Panc1 (cell line): ENCODE measurements around the gene IRF2. TPM values are rescaled to one million over a fixed set of nuclear protein-coding genes. Genes with fewer than 3 reads are reported as not detected.

ENCODE experiments used
- ATAC-seq: fragments of 200-7000 bp; cut with Tn5 transposase; 2 replicates; pipeline ENCODE4 v1.9.1; 2020; ENCODE audit warnings: mild to moderate bottlenecking, moderate library complexity
- BruUV-seq: library from RNA; stranded (reverse); fragments of 400-500 nt; replicated peaks from 2 replicates; lab custom pipeline; 2021; lab: Mats Ljungman, UMichigan
- CTCF ChIA-PET: fragments of 300-600 bp; sonication (Branson Sonifier 250); formaldehyde crosslinking; loops from one replicate; lab custom pipeline; 2022; ENCODE audit warnings: antibody characterized with exemption; lab: Charles Lee
- POLR2A ChIA-PET: fragments of 300-600 bp; sonication (Branson Sonifier 250); formaldehyde crosslinking; loops from one replicate; lab custom pipeline; 2022; ENCODE audit warnings: antibody characterized with exemption; lab: Charles Lee
- DNase-seq: peaks from one replicate; pipeline ENCODE4 v3.0.0-alpha.2; 2010; ENCODE audit warnings: low read depth, low spot score
- H3K27ac ChIP-seq: 2 replicates; pipeline ENCODE4 v1.5.1; 2011; ENCODE audit warnings: mild to moderate bottlenecking, low read length, inconsistent platforms
- H3K27me3 ChIP-seq: fragments of 200-500 bp; sonication (Bioruptor generic); 2 replicates; pipeline ENCODE4 v1.6.0; 2014; ENCODE audit warnings: low read length, inconsistent platforms; ENCODE audit not compliant: control insufficient read depth, insufficient read depth
- H3K36me3 ChIP-seq: fragments of 200-500 bp; sonication (Bioruptor generic); 2 replicates; pipeline ENCODE4 v1.5.1; 2014; ENCODE audit warnings: inconsistent platforms, mild to moderate bottlenecking, low read length, moderate library complexity; ENCODE audit not compliant: control insufficient read depth, insufficient read depth
- H3K4me1 ChIP-seq: 2 replicates; pipeline ENCODE4 v1.5.1; 2011; ENCODE audit warnings: inconsistent platforms, mild to moderate bottlenecking, low read length, moderate library complexity; ENCODE audit not compliant: control insufficient read depth, insufficient read depth
- H3K4me3 ChIP-seq, 2 experiments: 2 replicates each; pipeline ENCODE4 v1.5.1; 2011 to 2012; ENCODE audit warnings: low read depth in 2 of 2, low read length in 2 of 2, mild to moderate bottlenecking in 2 of 2, inconsistent platforms in 1 of 2, moderate library complexity in 1 of 2
- H3K9me3 ChIP-seq: fragments of 200-500 bp; sonication (Bioruptor generic); 2 replicates; pipeline ENCODE4 v1.5.1; 2014; ENCODE audit warnings: low read depth, mild to moderate bottlenecking, inconsistent platforms, low read length, moderate library complexity; ENCODE audit not compliant: control insufficient read depth, insufficient read depth
- POLR2AphosphoS5 ChIP-seq: IDR thresholded peaks from 2 replicates; pipeline ENCODE4 v1.6.1; 2012; ENCODE audit warnings: mild to moderate bottlenecking, low read depth, low read length, moderate library complexity
- SIN3A ChIP-seq: IDR thresholded peaks from 2 replicates; pipeline ENCODE4 v1.6.1; 2012; ENCODE audit warnings: low read depth, mild to moderate bottlenecking, low read length, moderate library complexity, borderline replicate concordance; ENCODE audit not compliant: insufficient read depth
- TCF7L2 ChIP-seq: IDR thresholded peaks from 2 replicates; pipeline ENCODE4 v1.6.1; 2011; ENCODE audit warnings: mild to moderate bottlenecking, low read depth, low read length, inconsistent platforms
- in situ Hi-C: cut with HindIII; loops from 2 replicates; pipeline ENCODE4 v1.10.0; 2016; ENCODE audit warnings: low sequenced_read_pairs, low pct_unique_long_range_greater_than_20kb
- intact Hi-C: fragments of 100-400 bp; cut with micrococcal nuclease; formaldehyde crosslinking; loops from one replicate; pipeline ENCODE4 v1.10.0; 2022; ENCODE audit not compliant: unreplicated experiment
- total RNA-seq: library from RNA; stranded (reverse); gene quantifications from one replicate; pipeline ENCODE4 v1.2.1, GENCODE V29; 2021; ENCODE audit not compliant: unreplicated experiment
- TF ChIP-seq, protein P1 (sequence below), 2 experiments: IDR thresholded peaks; 2 replicates each; pipeline ENCODE4 v1.6.1; 2011 to 2012; ENCODE audit warnings: low read depth in 2 of 2, control low read depth in 1 of 2, low read length in 1 of 2, mild to moderate bottlenecking in 1 of 2, moderate library complexity in 1 of 2; ENCODE audit not compliant: insufficient read depth in 1 of 2
- TF ChIP-seq, protein P2 (sequence below): fragments of 450-650 bp; IDR thresholded peaks from 2 replicates; pipeline ENCODE4 v1.5.1; 2017; ENCODE audit warnings: mild to moderate bottlenecking

IRF2 gene
- total RNA-seq, 1 experiment from 2014 or later, result 16.2 TPM

DNA sequence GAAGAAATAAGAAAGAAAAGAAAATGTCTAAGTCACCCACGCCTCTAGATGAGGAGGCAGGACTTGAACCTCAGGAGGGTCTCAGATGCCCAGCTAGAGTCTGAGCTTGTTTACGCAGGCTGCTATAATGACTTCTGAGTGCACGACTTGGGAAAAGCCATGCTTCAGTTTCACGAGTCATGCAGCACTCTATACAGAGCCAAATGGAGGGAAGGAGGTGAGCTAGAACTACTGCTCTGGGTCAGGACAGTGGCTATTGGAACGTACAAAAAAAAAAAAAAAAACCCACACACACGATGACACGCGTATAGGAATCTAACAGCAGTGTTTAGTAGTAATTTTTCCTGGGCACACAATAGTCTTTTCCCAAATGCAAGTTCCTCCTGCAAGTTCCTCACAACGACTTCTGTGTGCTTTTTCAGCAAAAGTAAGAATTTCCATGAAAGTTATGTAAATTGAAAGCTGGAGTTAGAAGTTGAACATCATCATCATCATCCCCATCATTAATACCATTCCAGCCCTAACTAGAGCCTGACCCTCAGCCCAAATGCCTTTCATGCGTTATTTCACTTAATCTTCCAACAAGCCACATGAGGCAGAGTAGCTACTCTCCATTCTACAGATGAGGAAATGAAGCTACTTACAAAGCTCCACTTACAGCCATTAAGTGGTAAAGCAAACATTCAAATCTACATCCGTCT is 36.6 kb downstream of the IRF2 start:
- H3K9me3 ChIP-seq, result no peaks in the 10 kb centered on the region
- H3K4me1 ChIP-seq, result peaks cover 6% of the 10 kb centered on the region
- H3K36me3 ChIP-seq, result no peaks in the 10 kb centered on the region
- ChIA-PET POLR2A (interaction anchor here (0.7 kb wide), 1 partner anchor 19 kb away, joined by 8 read pairs; no protein-coding TSS in a partner anchor), CTCF (no interaction called here)
- in situ Hi-C loops, result no loop called here
- no peak for ATAC-seq
- no peaks in the 10 kb centered on the region for H3K27me3 ChIP-seq
- DNase-seq, result no peak
- H3K27ac ChIP-seq, result no peak overlapping the region
- BruUV-seq, result no TSS peak
- TF ChIP-seq POLR2AphosphoS5 (no peak), TCF7L2 (no peak), SIN3A (no peak)
- TF ChIP-seq, protein P1, sequence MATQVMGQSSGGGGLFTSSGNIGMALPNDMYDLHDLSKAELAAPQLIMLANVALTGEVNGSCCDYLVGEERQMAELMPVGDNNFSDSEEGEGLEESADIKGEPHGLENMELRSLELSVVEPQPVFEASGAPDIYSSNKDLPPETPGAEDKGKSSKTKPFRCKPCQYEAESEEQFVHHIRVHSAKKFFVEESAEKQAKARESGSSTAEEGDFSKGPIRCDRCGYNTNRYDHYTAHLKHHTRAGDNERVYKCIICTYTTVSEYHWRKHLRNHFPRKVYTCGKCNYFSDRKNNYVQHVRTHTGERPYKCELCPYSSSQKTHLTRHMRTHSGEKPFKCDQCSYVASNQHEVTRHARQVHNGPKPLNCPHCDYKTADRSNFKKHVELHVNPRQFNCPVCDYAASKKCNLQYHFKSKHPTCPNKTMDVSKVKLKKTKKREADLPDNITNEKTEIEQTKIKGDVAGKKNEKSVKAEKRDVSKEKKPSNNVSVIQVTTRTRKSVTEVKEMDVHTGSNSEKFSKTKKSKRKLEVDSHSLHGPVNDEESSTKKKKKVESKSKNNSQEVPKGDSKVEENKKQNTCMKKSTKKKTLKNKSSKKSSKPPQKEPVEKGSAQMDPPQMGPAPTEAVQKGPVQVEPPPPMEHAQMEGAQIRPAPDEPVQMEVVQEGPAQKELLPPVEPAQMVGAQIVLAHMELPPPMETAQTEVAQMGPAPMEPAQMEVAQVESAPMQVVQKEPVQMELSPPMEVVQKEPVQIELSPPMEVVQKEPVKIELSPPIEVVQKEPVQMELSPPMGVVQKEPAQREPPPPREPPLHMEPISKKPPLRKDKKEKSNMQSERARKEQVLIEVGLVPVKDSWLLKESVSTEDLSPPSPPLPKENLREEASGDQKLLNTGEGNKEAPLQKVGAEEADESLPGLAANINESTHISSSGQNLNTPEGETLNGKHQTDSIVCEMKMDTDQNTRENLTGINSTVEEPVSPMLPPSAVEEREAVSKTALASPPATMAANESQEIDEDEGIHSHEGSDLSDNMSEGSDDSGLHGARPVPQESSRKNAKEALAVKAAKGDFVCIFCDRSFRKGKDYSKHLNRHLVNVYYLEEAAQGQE (IDR thresholded peaks at IDR 0.05; ENCODE audit: insufficient read depth in 1 of 2, low read depth in 2 of 2, low read length in 1 of 2), result no peak
- TF ChIP-seq, protein P2, sequence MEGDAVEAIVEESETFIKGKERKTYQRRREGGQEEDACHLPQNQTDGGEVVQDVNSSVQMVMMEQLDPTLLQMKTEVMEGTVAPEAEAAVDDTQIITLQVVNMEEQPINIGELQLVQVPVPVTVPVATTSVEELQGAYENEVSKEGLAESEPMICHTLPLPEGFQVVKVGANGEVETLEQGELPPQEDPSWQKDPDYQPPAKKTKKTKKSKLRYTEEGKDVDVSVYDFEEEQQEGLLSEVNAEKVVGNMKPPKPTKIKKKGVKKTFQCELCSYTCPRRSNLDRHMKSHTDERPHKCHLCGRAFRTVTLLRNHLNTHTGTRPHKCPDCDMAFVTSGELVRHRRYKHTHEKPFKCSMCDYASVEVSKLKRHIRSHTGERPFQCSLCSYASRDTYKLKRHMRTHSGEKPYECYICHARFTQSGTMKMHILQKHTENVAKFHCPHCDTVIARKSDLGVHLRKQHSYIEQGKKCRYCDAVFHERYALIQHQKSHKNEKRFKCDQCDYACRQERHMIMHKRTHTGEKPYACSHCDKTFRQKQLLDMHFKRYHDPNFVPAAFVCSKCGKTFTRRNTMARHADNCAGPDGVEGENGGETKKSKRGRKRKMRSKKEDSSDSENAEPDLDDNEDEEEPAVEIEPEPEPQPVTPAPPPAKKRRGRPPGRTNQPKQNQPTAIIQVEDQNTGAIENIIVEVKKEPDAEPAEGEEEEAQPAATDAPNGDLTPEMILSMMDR, result no peak
- H3K4me3 ChIP-seq, result no peak overlapping the region
- intact Hi-C loops, result no loop called here

DNA sequence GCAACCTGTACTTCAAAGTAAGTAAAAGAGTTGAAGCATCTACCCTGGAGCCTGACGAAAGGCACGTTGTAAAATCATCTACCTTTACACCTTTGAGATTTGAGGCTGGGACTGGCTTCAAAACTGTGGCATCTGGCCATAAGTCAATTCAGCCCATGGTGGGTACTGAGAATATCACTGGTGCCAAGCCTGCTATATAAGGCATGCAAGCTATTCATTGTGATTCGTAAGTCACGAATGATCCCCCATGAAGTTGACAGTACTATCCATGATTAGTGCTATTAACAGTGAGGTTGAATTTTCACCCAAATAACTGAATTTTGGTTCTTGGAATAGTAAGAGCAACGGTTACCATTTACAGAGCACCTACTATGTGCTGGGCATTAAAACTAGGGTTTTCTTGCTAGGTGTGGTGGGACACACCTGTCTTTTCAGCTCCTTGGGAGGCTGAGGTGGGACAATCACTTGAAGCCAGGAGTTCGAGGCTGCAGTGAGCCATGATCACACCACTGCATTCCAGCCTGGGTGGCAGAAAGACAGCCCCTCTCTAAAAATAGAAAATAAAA is 39.8 kb downstream of the IRF2 start:
- POLR2A ChIA-PET, result no interaction called here
- in situ Hi-C loops, result no loop called here

More for the DNA sequence above, 39.8 kb downstream of the IRF2 start:
- H3K4me1 ChIP-seq, result no peaks in the 10 kb centered on the region
- ATAC-seq (no peak), DNase-seq (no peak)
- no peaks in the 10 kb centered on the region for H3K36me3 ChIP-seq
- BruUV-seq, result no TSS peak
- no peak overlapping the region for H3K4me3 ChIP-seq
- no peak overlapping the region for H3K27ac ChIP-seq
- TF ChIP-seq POLR2AphosphoS5, result no peak
- TF ChIP-seq, protein P1 (IDR thresholded peaks at IDR 0.05; ENCODE audit: insufficient read depth in 1 of 2, low read depth in 2 of 2, low read length in 1 of 2), result no peak
- no peak for TF ChIP-seq TCF7L2
- TF ChIP-seq, protein P2, result no peak
- TF ChIP-seq SIN3A, result no peak
- H3K9me3 ChIP-seq, result no peaks in the 10 kb centered on the region
- intact Hi-C loops, result no loop called here
- CTCF ChIA-PET, result no interaction called here
- H3K27me3 ChIP-seq, result no peaks in the 10 kb centered on the region
